PC-3 (cell line): ENCODE results near the gene RHOJ.

Source experiments
- CTCF ChIP-seq: fragments of 300-600 bp; sonication (generic); conservative IDR thresholded peaks from 2 replicates; pipeline ENCODE4 v1.5.1; 2017; ENCODE audit warnings: antibody characterized with exemption, low read depth, mild to moderate bottlenecking, low read length
- EZH2 ChIP-seq: fragments of 300-600 bp; sonication (generic); IDR thresholded peaks from one replicate; pipeline ENCODE4 v1.6.1; 2017; ENCODE audit warnings: antibody characterized with exemption, mild to moderate bottlenecking, low read length; ENCODE audit not compliant: unreplicated experiment

DNA sequence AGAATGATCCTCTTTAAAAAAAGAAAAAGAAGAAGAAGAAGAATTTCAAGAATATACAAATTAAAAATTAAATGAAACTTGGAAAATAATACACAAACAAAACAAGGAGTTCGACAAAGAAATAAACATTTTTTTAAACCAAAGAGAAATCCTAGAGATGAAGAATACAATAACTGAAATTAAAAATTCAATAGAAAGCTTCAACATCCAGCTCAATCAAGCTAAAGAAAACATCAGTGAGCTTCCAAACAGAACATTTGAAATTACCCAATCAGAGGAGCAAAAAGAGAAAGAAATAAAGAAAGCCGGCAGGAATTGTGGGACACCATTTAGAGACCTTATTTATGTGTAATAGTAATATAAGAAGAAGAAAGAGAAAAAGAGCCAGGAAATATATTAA, 37.2 kb upstream of the RHOJ start:
- TF ChIP-seq CTCF, result no peak
- no peak for TF ChIP-seq EZH2
